Loucy (cell line): ENCODE data around the gene SND1.

Experiments
- H2AFZ ChIP-seq: fragments of 200-600 bp; sonication (generic); 2 replicates; pipeline ENCODE4 v1.6.0; 2016; ENCODE audit warnings: antibody characterized with exemption, mild to moderate bottlenecking, low read length, moderate library complexity
- H3F3A ChIP-seq: fragments of 200-600 bp; 2 replicates; pipeline ENCODE4 v1.6.0; 2016; ENCODE audit warnings: antibody characterized with exemption, low read depth, mild to moderate bottlenecking
- H3K27me3 ChIP-seq: fragments of 200-600 bp; sonication (generic); 2 replicates; pipeline ENCODE4 v1.6.1; 2014; ENCODE audit warnings: low read length, mild to moderate bottlenecking; ENCODE audit not compliant: insufficient read depth, poor library complexity, severe bottlenecking
- H3K36me3 ChIP-seq: fragments of 200-600 bp; sonication (generic); 2 replicates; pipeline ENCODE4 v1.6.1; 2016; ENCODE audit warnings: low read length; ENCODE audit not compliant: insufficient read depth
- H3K4me1 ChIP-seq: fragments of 200-600 bp; sonication (generic); 2 replicates; pipeline ENCODE4 v1.5.1; 2014; ENCODE audit warnings: low read length, mild to moderate bottlenecking; ENCODE audit not compliant: insufficient read depth, poor library complexity, severe bottlenecking
- H3K4me2 ChIP-seq: fragments of 200-600 bp; sonication (generic); 2 replicates; pipeline ENCODE4 v1.6.0; 2014; ENCODE audit warnings: antibody characterized with exemption, low read length, low read depth, mild to moderate bottlenecking; ENCODE audit not compliant: poor library complexity, severe bottlenecking
- H3K4me3 ChIP-seq: fragments of 200-600 bp; sonication (generic); 2 replicates; pipeline ENCODE4 v1.5.1; 2014; ENCODE audit warnings: low read length, mild to moderate bottlenecking, mixed read lengths; ENCODE audit not compliant: poor library complexity, severe bottlenecking
- H3K79me2 ChIP-seq: fragments of 200-600 bp; sonication (generic); 2 replicates; pipeline ENCODE4 v1.6.1; 2014; ENCODE audit warnings: low read length; ENCODE audit not compliant: insufficient read depth
- H3K9ac ChIP-seq: fragments of 200-600 bp; sonication (generic); 2 replicates; pipeline ENCODE4 v1.6.0; 2014; ENCODE audit warnings: mild to moderate bottlenecking, low read depth, low read length, moderate library complexity; ENCODE audit not compliant: poor library complexity, severe bottlenecking
- H3K9me2 ChIP-seq: fragments of 200-600 bp; sonication (generic); replicated peaks from 2 replicates; pipeline ENCODE4 v1.6.1; 2016; ENCODE audit warnings: low read depth, low read length, mixed read lengths
- H3K9me3 ChIP-seq: fragments of 200-600 bp; sonication (generic); 2 replicates; pipeline ENCODE4 v1.6.1; 2014; ENCODE audit warnings: mild to moderate bottlenecking, antibody characterized with exemption, low read length, low read depth; ENCODE audit not compliant: insufficient read depth
- H4K20me1 ChIP-seq: fragments of 200-600 bp; sonication (generic); 2 replicates; pipeline ENCODE4 v1.6.0; 2014; ENCODE audit warnings: antibody characterized with exemption, low read length, mild to moderate bottlenecking; ENCODE audit not compliant: insufficient read depth, poor library complexity, severe bottlenecking
- EZH2phosphoT487 ChIP-seq: fragments of 200-600 bp; IDR thresholded peaks from 2 replicates; pipeline ENCODE4 v1.6.1; 2018; ENCODE audit warnings: antibody characterized with exemption, mild to moderate bottlenecking, moderate library complexity, borderline replicate concordance
- TF ChIP-seq, protein P1 (sequence below): fragments of 200-600 bp; sonication (generic); conservative IDR thresholded peaks from 2 replicates; pipeline ENCODE4 v1.5.1; 2014; ENCODE audit warnings: mild to moderate bottlenecking, antibody characterized with exemption, low read length

Gene SND1

DNA sequence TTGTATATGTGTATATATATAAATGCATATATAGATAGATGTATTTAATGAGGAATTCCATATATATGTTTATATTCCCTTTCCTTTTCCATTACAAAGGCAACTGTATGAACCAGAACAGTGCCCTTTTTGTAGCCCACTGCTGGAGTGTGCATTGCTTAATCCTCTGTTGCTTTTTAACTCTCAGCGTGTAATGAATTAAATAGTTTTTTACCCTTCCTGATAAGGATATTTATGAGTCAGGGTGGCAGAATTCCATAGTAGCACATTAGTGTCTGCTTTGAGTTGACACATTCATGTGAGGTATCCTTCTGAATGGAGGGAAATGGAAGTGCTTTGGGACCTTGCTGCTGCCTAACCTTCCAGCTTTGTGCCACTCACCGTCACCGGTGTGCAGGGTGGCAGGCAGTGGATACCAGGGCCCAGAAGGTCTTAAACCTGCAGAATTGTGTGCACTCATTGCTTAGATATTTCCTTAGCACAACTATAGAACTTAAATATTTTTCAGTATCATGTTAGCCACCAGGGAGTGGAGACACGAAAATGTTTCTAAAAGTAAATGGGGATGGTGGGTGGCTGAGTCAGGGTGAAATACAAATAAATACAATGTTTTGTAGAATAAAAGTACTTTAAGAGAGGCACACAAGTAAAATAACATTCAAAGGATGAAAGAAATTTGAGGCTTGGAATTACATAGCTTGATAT, 117.9 kb downstream of the SND1 start:
- H3K79me2 ChIP-seq: peaks cover 58% of the 10 kb centered on the region

GRCh38 chr7:127770885-127771284, 118.9 kb downstream of the SND1 start:
- H4K20me1 ChIP-seq: no peaks in the 10 kb centered on the region
- TF ChIP-seq EZH2phosphoT487: no peak
- TF ChIP-seq, protein P1, sequence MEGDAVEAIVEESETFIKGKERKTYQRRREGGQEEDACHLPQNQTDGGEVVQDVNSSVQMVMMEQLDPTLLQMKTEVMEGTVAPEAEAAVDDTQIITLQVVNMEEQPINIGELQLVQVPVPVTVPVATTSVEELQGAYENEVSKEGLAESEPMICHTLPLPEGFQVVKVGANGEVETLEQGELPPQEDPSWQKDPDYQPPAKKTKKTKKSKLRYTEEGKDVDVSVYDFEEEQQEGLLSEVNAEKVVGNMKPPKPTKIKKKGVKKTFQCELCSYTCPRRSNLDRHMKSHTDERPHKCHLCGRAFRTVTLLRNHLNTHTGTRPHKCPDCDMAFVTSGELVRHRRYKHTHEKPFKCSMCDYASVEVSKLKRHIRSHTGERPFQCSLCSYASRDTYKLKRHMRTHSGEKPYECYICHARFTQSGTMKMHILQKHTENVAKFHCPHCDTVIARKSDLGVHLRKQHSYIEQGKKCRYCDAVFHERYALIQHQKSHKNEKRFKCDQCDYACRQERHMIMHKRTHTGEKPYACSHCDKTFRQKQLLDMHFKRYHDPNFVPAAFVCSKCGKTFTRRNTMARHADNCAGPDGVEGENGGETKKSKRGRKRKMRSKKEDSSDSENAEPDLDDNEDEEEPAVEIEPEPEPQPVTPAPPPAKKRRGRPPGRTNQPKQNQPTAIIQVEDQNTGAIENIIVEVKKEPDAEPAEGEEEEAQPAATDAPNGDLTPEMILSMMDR: no peak
- no peaks in the 10 kb centered on the region for H3F3A ChIP-seq

More for the DNA sequence above, 117.9 kb downstream of the SND1 start:
- Histone ChIP-seq H3K27me3 (no peaks in the 10 kb centered on the region), H3K9me3 (no peaks in the 10 kb centered on the region), H3K4me2 (no peak overlapping the region), H3K4me1 (peaks cover 36% of the 10 kb centered on the region), H4K20me1 (no peaks in the 10 kb centered on the region), H3K9me2 (no peaks in the 10 kb centered on the region), H2AFZ (no peak overlapping the region), H3K4me3 (no peak overlapping the region), H3F3A (no peaks in the 10 kb centered on the region), H3K36me3 (peaks cover 2% of the 10 kb centered on the region; the same call in 1 of the 2 replicates), H3K9ac (no peak overlapping the region)
- no peak for TF ChIP-seq EZH2phosphoT487
- TF ChIP-seq, protein P1: no peak

DNA sequence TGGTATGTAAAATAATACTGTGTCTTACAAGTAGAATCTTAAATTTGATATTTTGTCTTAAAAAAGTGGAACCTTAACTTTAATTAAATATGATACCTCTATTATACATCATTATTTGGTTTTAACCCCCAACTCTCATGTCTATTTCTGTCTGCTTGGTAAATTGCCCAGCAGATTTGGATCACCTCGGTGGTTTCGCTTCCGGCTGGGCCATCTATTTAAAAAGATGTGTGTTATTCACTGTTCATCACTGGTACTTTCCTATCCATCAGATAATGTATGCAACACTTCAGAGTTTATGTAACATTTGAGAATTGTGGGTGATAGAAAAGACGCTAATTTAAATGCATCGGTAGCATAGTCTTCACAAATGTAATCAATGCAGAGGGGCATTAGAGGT, 119.7 kb downstream of the SND1 start:
- peaks cover 3% of the 10 kb centered on the region; the same call in 1 of the 2 replicates for H3K36me3 ChIP-seq
- H3F3A ChIP-seq: no peaks in the 10 kb centered on the region
- H3K4me2 ChIP-seq: no peak overlapping the region
- peaks cover 46% of the 10 kb centered on the region for H3K79me2 ChIP-seq
- H4K20me1 ChIP-seq: no peaks in the 10 kb centered on the region
- no peak overlapping the region for H3K9ac ChIP-seq
- H3K9me2 ChIP-seq: no peaks in the 10 kb centered on the region
- no peaks in the 10 kb centered on the region for H3K9me3 ChIP-seq
- TF ChIP-seq EZH2phosphoT487: no peak
- TF ChIP-seq, protein P1: no peak
- H2AFZ ChIP-seq: no peak overlapping the region
- H3K4me1 ChIP-seq: peaks cover 20% of the 10 kb centered on the region
- H3K4me3 ChIP-seq: no peak overlapping the region
- no peaks in the 10 kb centered on the region for H3K27me3 ChIP-seq

More at GRCh38 chr7:127770885-127771284, 118.9 kb downstream of the SND1 start:
- Histone ChIP-seq H3K4me2 (no peak overlapping the region), H3K27me3 (no peaks in the 10 kb centered on the region), H3K9ac (no peak overlapping the region), H3K9me3 (no peaks in the 10 kb centered on the region), H3K36me3 (peaks cover 3% of the 10 kb centered on the region; the same call in 1 of the 2 replicates), H3K9me2 (no peaks in the 10 kb centered on the region), H3K4me3 (no peak overlapping the region), H3K79me2 (peaks cover 48% of the 10 kb centered on the region), H3K4me1 (peaks cover 26% of the 10 kb centered on the region), H2AFZ (no peak overlapping the region)
